ENCODE data around the gene CAMKMT. TPM values are rescaled to one million over a fixed set of nuclear protein-coding genes. Genes with fewer than 3 reads are reported as not detected.

The CAMKMT gene
- total RNA-seq, 1 experiment from 2014 or later = 16.7 TPM

GRCh38 chr2:44742057-44742456, 380.3 kb downstream of the CAMKMT start:
- no peak for DNase-seq (ENCODE audit: low spot score)

GRCh38 chr2:44743473-44743872, 381.7 kb downstream of the CAMKMT start:
- no peak for DNase-seq (ENCODE audit: low spot score)

- no peak for DNase-seq (ENCODE audit: low spot score)
Measured at GRCh38 chr2:44744961-44745892, 383.5 kb downstream of the CAMKMT start.

- no peak for DNase-seq (ENCODE audit: low spot score)
Measured at GRCh38 chr2:44745922-44746766, 384.4 kb downstream of the CAMKMT start.

- no peak for DNase-seq (ENCODE audit: low spot score)
Measured at GRCh38 chr2:44746856-44747615, 385.3 kb downstream of the CAMKMT start.

GRCh38 chr2:44747794-44748193, 386.0 kb downstream of the CAMKMT start:
- no peak for DNase-seq (ENCODE audit: low spot score)

- no peak for DNase-seq (ENCODE audit: low spot score)
Measured at GRCh38 chr2:44751754-44752479, 390.2 kb downstream of the CAMKMT start.

- no peak for DNase-seq (ENCODE audit: low spot score)
Measured at GRCh38 chr2:44752761-44753160, 391.0 kb downstream of the CAMKMT start.

GRCh38 chr2:44753552-44754285, 392.0 kb downstream of the CAMKMT start:
- DNase-seq (ENCODE audit: low spot score) = peak; percentile 75

- no peak for DNase-seq (ENCODE audit: low spot score)
Measured at GRCh38 chr2:44758591-44758990, 396.8 kb downstream of the CAMKMT start.

- DNase-seq (ENCODE audit: low spot score) = no peak
Measured at GRCh38 chr2:44759823-44760222, 398.1 kb downstream of the CAMKMT start.

- DNase-seq (ENCODE audit: low spot score) = no peak
Measured at GRCh38 chr2:44763275-44763782, 401.6 kb downstream of the CAMKMT start.

GRCh38 chr2:44766220-44766619, 404.5 kb downstream of the CAMKMT start:
- DNase-seq (ENCODE audit: low spot score) = no peak

GRCh38 chr2:44766777-44767176, 405.0 kb downstream of the CAMKMT start:
- DNase-seq (ENCODE audit: low spot score) = no peak

- DNase-seq (ENCODE audit: low spot score) = no peak
Measured at GRCh38 chr2:44767691-44768090, 405.9 kb downstream of the CAMKMT start.

- DNase-seq (ENCODE audit: low spot score) = no peak
Measured at GRCh38 chr2:44768438-44769236, 406.9 kb downstream of the CAMKMT start.

- no peak for DNase-seq (ENCODE audit: low spot score)
Measured at GRCh38 chr2:44769349-44770011, 407.7 kb downstream of the CAMKMT start.

- DNase-seq (ENCODE audit: low spot score) = no peak
Measured at GRCh38 chr2:44770221-44771195, 408.8 kb downstream of the CAMKMT start.
